Keratinocyte (primary cell): ENCODE results near the gene PCK1. TPM values are rescaled to one million over a fixed set of nuclear protein-coding genes. Genes with fewer than 3 reads are reported as not detected.

Experiments used
- DNase-seq: peaks from one replicate; pipeline ENCODE4 v3.0.0-alpha.2; 2011; ENCODE audit warnings: low read depth, missing footprints, low spot score
- FAIRE-seq: peaks from 2 replicates; lab custom pipeline; 2011; peaks lifted over from hg19 to GRCh38; lab: Jason Lieb, UNC
- H2AFZ ChIP-seq: 2 replicates; pipeline ENCODE4 v1.6.0; 2012; ENCODE audit warnings: low read length, control low read depth, inconsistent platforms; ENCODE audit not compliant: control insufficient read depth
- H3K27ac ChIP-seq: 2 replicates; pipeline ENCODE4 v1.5.1; 2011; ENCODE audit warnings: low read length; ENCODE audit not compliant: control insufficient read depth, insufficient read depth
- H3K27me3 ChIP-seq: 3 replicates; pipeline ENCODE4 v1.6.0; 2011; ENCODE audit warnings: low read length; ENCODE audit not compliant: control insufficient read depth, insufficient read depth; ENCODE audit errors: extremely low read depth
- H3K36me3 ChIP-seq, 2 experiments: 2 replicates in 1 of 2; 3 replicates in 1 of 2; pipeline ENCODE4 v1.5.1; 2011; ENCODE audit warnings: low read length in 2 of 2, mild to moderate bottlenecking in 1 of 2; ENCODE audit not compliant: control insufficient read depth in 2 of 2, insufficient read depth in 2 of 2; ENCODE audit errors: extremely low read depth in 1 of 2
- H3K4me1 ChIP-seq: 3 replicates; pipeline ENCODE4 v1.5.1; 2011; ENCODE audit warnings: low read length; ENCODE audit not compliant: control insufficient read depth, insufficient read depth; ENCODE audit errors: extremely low read depth
- H3K4me2 ChIP-seq: 3 replicates; pipeline ENCODE4 v1.6.0; 2011; ENCODE audit warnings: low read depth, low read length; ENCODE audit not compliant: control insufficient read depth, insufficient read depth; ENCODE audit errors: extremely low read depth
- H3K4me3 ChIP-seq, 3 experiments: fragments of 200-600 bp in 1 of 3; sonication (generic) in 1 of 3; 2 replicates in 2 of 3; 3 replicates in 1 of 3; pipeline ENCODE4 v1.5.1; 2011 to 2016; ENCODE audit warnings: low read length in 3 of 3, mild to moderate bottlenecking in 3 of 3, control low read depth in 2 of 3, inconsistent platforms in 1 of 3, low read depth in 1 of 3, mixed read lengths in 1 of 3, mixed run types in 1 of 3, moderate library complexity in 1 of 3; ENCODE audit not compliant: control insufficient read depth in 2 of 3, insufficient read depth in 2 of 3; ENCODE audit errors: extremely low read depth in 1 of 3
- H3K79me2 ChIP-seq: 2 replicates; pipeline ENCODE4 v1.6.0; 2012; ENCODE audit warnings: low read length; ENCODE audit not compliant: control insufficient read depth, insufficient read depth
- H3K9ac ChIP-seq: 3 replicates; pipeline ENCODE4 v1.6.0; 2011; ENCODE audit warnings: low read length; ENCODE audit not compliant: control insufficient read depth, insufficient read depth; ENCODE audit errors: extremely low read depth
- H3K9me1 ChIP-seq: 3 replicates; pipeline ENCODE4 v1.6.0; 2011; ENCODE audit warnings: low read length; ENCODE audit not compliant: control insufficient read depth, insufficient read depth; ENCODE audit errors: extremely low read depth
- H3K9me3 ChIP-seq: 2 replicates; pipeline ENCODE4 v1.5.1; 2012; ENCODE audit warnings: low read depth, low read length; ENCODE audit not compliant: control insufficient read depth
- H4K20me1 ChIP-seq: 3 replicates; pipeline ENCODE4 v1.6.0; 2011; ENCODE audit warnings: low read length; ENCODE audit not compliant: control insufficient read depth, insufficient read depth; ENCODE audit errors: extremely low read depth
- CTCF ChIP-seq, 3 experiments: IDR thresholded peaks in 1 of 3; conservative IDR thresholded peaks in 1 of 3; optimal IDR thresholded peaks in 1 of 3; 2 replicates in 2 of 3; 3 replicates in 1 of 3; pipeline versions ENCODE3 to v1.5.1; 2011; ENCODE audit warnings: low read length in 3 of 3, mild to moderate bottlenecking in 3 of 3, moderate library complexity in 2 of 3, control low read depth in 1 of 3, inconsistent platforms in 1 of 3; ENCODE audit not compliant: insufficient read depth in 2 of 3; ENCODE audit errors: extremely low read depth in 1 of 3
- EZH2 ChIP-seq: IDR thresholded peaks from one replicate; pipeline ENCODE4 v1.6.1; 2012; ENCODE audit warnings: inconsistent platforms, mild to moderate bottlenecking, low read length, moderate library complexity
- dilution Hi-C: fragments of 300-500 bp; cut with MboI; formaldehyde crosslinking; loops from one replicate; pipeline ENCODE4 v1.7.0; 2020; ENCODE audit warnings: low sequenced_read_pairs; ENCODE audit not compliant: extremely low pct_ligation_motif_present
- polyA plus RNA-seq, 5 experiments: library from polyadenylated mRNA; depleted of rRNA in 3 of 5; stranded (reverse) in 3 of 5; stranded (forward) in 1 of 5; unstranded in 1 of 5; fragments of >200 nt; gene quantifications; 1 replicate in 1 of 5; 2 replicates in 3 of 5; 3 replicates in 1 of 5; pipeline versions ENCODE4 v1.2.1 to v1.2.3, GENCODE V29; 2011 to 2012; ENCODE audit warnings: missing spikeins in 2 of 5, low read depth in 1 of 5, low replicate concordance in 1 of 5

PCK1 gene
- polyA plus RNA-seq, 1 donor (not counting 4 experiments of a cell fraction or from before 2014, with no cell fraction given) = not detected

- peaks cover 50% of the 10 kb centered on the region for H3K27me3 ChIP-seq
- no peak for TF ChIP-seq EZH2
- no peak for TF ChIP-seq CTCF (optimal IDR thresholded peaks at IDR 0.05 in 1 of 3, IDR thresholded peaks at IDR 0.05 in 1 of 3, conservative IDR thresholded peaks at IDR 0.05 in 1 of 3; ENCODE audit: extremely low read depth in 1 of 3, insufficient read depth in 2 of 3, low read length in 3 of 3)
- H3K27ac ChIP-seq = no peak overlapping the region
- dilution Hi-C loops = no loop called here
- FAIRE-seq (no peak), DNase-seq (no peak)
- H3K9me1 ChIP-seq = no peaks in the 10 kb centered on the region
- no peak overlapping the region for H3K9ac ChIP-seq
- H3K4me2 ChIP-seq = no peak overlapping the region
- no peak overlapping the region for H3K4me3 ChIP-seq
- H3K36me3 ChIP-seq = no peaks in the 10 kb centered on the region
- H4K20me1 ChIP-seq = no peaks in the 10 kb centered on the region
- no peaks in the 10 kb centered on the region for H3K4me1 ChIP-seq
- no peak overlapping the region for H2AFZ ChIP-seq
- no peaks in the 10 kb centered on the region for H3K79me2 ChIP-seq
- no peaks in the 10 kb centered on the region for H3K9me3 ChIP-seq
Measured at GRCh38 chr20:57553376-57554018, 7.4 kb upstream of the PCK1 start.

GRCh38 chr20:57555457-57556184 lies 5.3 kb upstream of the PCK1 start:
- H3K4me2 ChIP-seq = no peak overlapping the region
- dilution Hi-C loops = no loop called here
- TF ChIP-seq EZH2 = no peak
- TF ChIP-seq CTCF (optimal IDR thresholded peaks at IDR 0.05 in 1 of 3, IDR thresholded peaks at IDR 0.05 in 1 of 3, conservative IDR thresholded peaks at IDR 0.05 in 1 of 3; ENCODE audit: extremely low read depth in 1 of 3, insufficient read depth in 2 of 3, low read length in 3 of 3) = no peak
- DNase-seq = no peak
- no peak overlapping the region for H3K4me3 ChIP-seq
- H3K27me3 ChIP-seq = peaks cover 60% of the 10 kb centered on the region
- H4K20me1 ChIP-seq = no peaks in the 10 kb centered on the region
- H3K9ac ChIP-seq = no peak overlapping the region
- H3K9me1 ChIP-seq = no peaks in the 10 kb centered on the region
- H3K9me3 ChIP-seq = no peaks in the 10 kb centered on the region
- H3K79me2 ChIP-seq = no peaks in the 10 kb centered on the region
- H3K27ac ChIP-seq = no peak overlapping the region
- no peaks in the 10 kb centered on the region for H3K4me1 ChIP-seq
- H3K36me3 ChIP-seq = no peaks in the 10 kb centered on the region
- FAIRE-seq = no peak
- no peak overlapping the region for H2AFZ ChIP-seq
